ENCODE measurements around the gene WASF3.

Gene WASF3

GRCh38 chr13:26557393-26558073 lies at the start of gene WASF3:
WASF3 (plus strand) TSS chr13:26557683; CDS start chr13:26642271, 84,588 bp downstream.
- peak in 1 of 4 experiments; percentile 3 for DNase-seq

DNA sequence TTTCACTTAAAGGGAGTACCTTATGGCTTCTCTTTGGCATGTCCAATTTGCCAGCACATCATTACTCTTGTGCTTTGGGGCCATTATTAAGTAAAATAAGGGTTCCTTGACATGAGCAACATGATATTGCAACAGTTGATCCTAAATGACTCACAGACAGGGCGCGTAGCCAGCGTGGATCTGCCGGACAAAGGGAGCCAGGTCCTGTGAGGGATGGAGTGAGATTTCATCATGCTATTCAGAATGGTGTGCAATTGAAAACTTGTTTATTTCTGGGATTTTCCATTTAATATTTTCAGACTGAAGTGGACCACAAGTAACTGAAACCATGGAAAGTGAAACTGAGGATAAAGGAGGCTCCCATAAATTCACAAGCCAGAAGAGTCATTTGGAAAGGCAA lies 48.6 kb upstream of the WASF3 start:
- no peak for DNase-seq

DNA sequence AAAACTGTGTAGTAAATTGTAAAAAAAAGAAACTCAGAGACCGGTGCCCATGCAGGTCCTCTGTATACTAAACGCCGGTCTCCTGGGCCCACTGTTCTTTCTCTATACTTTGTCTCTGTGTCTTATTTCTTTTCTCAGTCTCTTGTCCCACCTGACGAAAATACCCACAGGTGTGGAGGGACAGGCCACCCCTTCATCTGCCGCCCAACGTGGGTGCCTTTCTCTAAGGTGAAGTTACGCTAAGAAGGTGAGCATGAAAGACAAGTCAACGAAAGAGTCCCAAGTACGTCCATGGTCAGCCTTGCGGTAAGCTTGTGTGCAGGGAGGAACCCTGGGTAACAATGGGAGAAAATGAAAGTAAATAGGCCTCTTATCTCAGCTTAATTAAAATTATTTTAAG lies 48.0 kb upstream of the WASF3 start:
- DNase-seq, result no peak

DNA sequence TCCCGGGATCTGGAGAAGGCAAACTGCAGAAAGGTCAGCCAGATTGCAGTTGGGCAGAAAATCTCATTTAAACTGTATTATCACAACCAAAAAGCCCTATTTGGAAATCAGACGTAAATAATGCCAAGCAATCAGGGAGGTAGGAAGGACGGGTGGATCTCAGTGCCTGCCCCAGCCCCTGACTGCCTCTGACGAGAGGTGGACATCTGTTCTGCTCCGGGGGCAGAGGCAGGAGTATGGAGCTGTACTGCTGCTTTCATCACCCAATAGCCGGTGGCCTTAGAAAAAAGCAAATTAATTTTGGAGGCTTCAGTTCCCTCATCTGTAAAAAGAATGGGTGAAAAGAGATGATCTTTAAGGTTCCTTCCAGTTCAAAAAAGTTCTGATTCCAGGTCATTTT lies 43.6 kb upstream of the WASF3 start:
- DNase-seq, result no peak

- no peak for DNase-seq
Observed at GRCh38 chr13:26515721-26516120, 41.8 kb upstream of the WASF3 start.

DNA sequence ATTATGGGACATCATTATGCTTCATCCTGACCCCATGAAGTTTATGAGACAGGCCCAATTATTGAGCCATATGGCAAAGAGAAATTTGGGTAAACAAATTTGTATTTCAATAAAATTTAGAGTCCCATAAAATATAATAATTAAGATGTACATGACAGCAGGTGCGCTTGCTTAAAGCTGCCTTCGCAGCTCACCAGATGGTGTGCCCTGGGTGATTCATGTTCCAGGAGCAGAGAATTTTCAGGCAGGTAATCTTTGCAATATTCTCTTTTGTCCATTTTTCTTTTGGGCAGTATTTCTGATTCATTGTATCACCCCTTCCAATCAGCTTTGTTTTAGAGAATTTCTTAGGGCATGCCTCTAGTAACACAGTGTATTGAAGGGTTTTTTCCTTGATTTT lies 39.5 kb upstream of the WASF3 start:
- no peak for DNase-seq

- DNase-seq, result no peak
Observed at GRCh38 chr13:26518451-26518959, 39.0 kb upstream of the WASF3 start.

- DNase-seq, result no peak
Observed at GRCh38 chr13:26522571-26522970, 34.9 kb upstream of the WASF3 start.

DNA sequence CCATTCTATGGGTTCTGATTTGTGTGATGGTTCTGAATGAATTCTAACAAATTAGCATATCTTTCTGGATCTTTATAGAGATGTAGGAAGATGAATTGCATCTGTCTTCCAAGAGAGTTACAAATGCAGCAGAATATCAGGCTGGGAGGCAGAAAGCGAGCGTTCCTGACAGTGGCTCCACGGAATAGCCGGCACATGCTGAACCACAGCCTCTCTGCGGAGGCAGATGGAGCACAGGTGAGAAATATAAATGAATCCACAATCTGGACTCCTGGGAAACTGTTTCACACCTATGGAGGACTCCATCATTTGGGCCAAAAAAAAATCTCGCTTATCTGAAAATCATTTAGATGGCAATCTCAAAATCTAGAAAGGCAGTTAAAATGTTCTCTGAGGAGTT lies 34.5 kb upstream of the WASF3 start:
- DNase-seq, result no peak

GRCh38 chr13:26525528-26525927 lies 32.0 kb upstream of the WASF3 start:
- no peak for DNase-seq

GRCh38 chr13:26526702-26527216 lies 30.7 kb upstream of the WASF3 start:
- DNase-seq, result no peak

DNA sequence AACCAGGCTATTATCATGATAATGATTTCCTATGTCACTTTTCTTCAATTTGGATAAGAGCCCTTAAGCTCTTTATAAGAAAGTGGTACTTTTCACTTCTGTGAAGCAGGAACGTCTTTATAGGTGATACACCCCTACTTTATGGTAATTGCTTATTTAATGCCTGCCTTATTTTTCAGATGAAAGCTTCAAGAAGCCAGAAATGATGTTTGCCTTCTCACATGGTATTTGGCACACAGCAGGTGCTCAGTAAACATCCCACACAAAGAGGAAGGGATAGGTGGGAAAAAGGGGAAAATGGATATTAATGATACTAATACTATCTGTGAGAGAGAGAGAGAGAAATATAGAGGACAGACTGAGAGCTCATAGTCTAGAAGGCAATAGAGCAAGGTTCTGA lies 29.0 kb upstream of the WASF3 start:
- DNase-seq, result no peak

DNA sequence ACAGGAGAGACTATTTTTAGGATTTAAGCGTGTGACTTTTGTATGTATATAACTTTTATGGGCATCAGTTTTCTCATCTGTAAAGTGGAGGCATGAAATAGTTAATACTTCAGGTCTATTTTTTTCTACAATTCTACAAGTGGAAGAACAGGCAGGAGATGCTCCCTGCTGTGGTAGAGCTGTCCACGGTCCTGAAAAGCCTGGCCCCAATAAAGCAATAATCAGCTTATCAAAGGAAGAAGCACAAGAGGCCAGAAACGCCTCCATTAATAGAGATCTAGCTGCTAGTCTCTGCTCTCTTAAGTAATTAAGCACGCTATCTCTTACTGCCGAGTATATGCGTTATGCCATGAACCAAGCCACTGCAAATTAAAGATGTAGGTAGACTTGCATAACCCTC lies 28.0 kb upstream of the WASF3 start:
- DNase-seq, result no peak

DNA sequence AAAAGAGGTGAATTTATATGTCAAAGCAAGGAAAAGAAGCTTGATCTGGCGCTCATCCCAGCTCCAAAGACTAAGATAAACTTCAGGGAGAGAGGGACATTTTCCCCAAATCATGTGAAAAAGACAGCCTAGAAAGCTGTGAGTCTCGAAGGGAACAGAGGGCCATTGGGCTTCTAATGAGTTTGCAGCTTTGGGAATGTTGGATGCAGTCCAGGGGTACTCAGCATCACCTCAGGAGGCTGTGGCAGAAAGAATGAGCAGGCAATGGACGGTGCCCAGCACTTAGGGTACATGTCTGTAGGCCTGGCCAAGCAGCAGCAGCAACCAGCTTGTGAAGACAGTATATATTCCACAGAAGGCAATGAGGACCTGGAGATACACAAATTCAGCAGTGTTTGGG lies 25.7 kb upstream of the WASF3 start:
- DNase-seq, result no peak

GRCh38 chr13:26534036-26534726 lies 23.3 kb upstream of the WASF3 start:
- DNase-seq, result no peak

GRCh38 chr13:26538363-26539317 lies 18.8 kb upstream of the WASF3 start:
- DNase-seq, result no peak

GRCh38 chr13:26539738-26540292 lies 17.7 kb upstream of the WASF3 start:
- no peak for DNase-seq

DNA sequence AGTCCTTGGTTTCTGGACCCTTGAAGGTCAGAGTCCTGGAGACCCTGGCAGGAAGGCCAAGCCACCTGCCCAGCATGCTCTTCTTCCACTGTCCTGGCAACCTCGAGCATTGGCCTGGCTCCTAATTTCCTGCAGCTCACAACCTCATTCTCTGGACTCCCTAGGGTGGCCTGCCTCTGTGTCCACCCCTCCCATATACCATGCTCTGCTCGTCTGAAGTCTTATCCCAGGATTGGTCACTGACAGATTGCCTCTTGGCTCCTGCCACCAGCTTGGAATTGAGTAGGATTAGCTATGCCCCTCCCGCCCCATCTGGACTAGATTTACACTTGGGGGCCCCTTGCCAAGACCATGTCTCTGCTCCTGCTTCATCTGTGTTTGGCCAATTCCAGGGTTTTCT lies 17.1 kb upstream of the WASF3 start:
- no peak for DNase-seq

DNA sequence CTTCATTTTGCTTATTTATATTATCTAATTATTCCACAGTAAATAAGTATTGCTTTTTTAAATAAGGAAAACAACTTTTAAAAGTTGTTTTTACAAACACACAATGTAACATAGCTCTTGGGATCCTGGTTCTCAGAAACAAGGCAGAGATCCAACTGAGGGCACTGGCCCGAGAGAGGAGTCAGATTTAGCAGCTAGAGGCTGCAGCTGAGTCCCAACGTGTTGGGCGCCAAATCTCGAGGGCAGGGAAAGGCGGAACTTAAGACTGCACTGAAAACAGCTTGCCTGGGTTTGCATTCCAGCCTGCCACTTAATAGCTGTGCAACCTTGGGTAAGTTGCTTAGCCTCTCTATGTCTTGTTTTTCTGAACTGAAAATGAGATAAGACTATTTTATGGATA lies 16.4 kb upstream of the WASF3 start:
- DNase-seq, result no peak

- DNase-seq, result no peak
Observed at GRCh38 chr13:26541678-26542568, 15.6 kb upstream of the WASF3 start.

- no peak for DNase-seq
Observed at GRCh38 chr13:26544707-26545106, 12.8 kb upstream of the WASF3 start.
